ENCODE measurements around the gene LIMS1.

LIMS1 gene

DNA sequence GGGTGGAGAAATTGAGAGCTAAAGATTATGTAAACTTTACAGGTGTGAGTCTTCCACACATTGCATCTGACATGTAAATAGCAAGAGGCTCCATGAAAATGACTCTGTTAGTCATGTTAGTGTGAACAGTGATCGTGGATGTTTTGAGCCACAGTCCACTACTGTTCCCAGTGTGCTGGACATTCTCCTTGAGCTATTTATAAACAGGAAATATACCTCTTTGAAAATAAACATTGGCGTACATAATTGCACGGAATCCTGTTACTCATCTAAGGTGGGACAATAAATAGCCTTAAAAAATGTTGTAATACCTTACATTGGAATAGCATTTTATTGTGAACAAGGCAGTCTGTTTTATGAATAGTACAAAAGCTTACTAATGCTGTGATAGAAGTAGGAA is 37.0 kb downstream of the LIMS1 start (continued):
- TF ChIP-seq, protein P1, sequence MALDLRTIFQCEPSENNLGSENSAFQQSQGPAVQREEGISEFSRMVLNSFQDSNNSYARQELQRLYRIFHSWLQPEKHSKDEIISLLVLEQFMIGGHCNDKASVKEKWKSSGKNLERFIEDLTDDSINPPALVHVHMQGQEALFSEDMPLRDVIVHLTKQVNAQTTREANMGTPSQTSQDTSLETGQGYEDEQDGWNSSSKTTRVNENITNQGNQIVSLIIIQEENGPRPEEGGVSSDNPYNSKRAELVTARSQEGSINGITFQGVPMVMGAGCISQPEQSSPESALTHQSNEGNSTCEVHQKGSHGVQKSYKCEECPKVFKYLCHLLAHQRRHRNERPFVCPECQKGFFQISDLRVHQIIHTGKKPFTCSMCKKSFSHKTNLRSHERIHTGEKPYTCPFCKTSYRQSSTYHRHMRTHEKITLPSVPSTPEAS (tag by site-specific recombination; IDR thresholded peaks at IDR 0.05) = no peak
- TF ChIP-seq GLIS1 (tag by site-specific recombination; IDR thresholded peaks at IDR 0.05) (no peak), ZBTB26 (tag by site-specific recombination; optimal IDR thresholded peaks at IDR 0.05) (no peak), ZNF473 (tag by site-specific recombination; IDR thresholded peaks at IDR 0.05) (no peak)

GRCh38 chr2:108573061-108573460 is 38.8 kb downstream of the LIMS1 start:
- CTCF ChIA-PET = interaction anchor here (0.7 kb wide), 1 partner anchor 383 kb away, joined by 3 read pairs; no protein-coding TSS in a partner anchor
- POLR2A ChIA-PET = no interaction called here
- peaks cover 19% of the 10 kb centered on the region; the same call in 1 of the 2 replicates for H3K4me1 ChIP-seq (ENCODE audit: control insufficient read depth, insufficient read depth, low read length)
- no peaks in the 10 kb centered on the region for H3K36me3 ChIP-seq (ENCODE audit: control insufficient read depth in 2 of 2, insufficient read depth in 1 of 2, low read length in 2 of 2)
- H3K4me3 ChIP-seq (ENCODE audit: low read depth, low read length) = no peak overlapping the region
- TF ChIP-seq PRDM1 (tag by site-specific recombination; IDR thresholded peaks at IDR 0.05) (peak; percentile 46), ZFP37 (tag by site-specific recombination; IDR thresholded peaks at IDR 0.05) (no peak), ZNF433 (tag by site-specific recombination; IDR thresholded peaks at IDR 0.05; ENCODE audit: low read depth) (no peak), PRDM10 (tag by site-specific recombination; IDR thresholded peaks at IDR 0.05) (0 out of 2 replicates have a peak, but pooled peaks have one; percentile 15)
- TF ChIP-seq, protein P2, sequence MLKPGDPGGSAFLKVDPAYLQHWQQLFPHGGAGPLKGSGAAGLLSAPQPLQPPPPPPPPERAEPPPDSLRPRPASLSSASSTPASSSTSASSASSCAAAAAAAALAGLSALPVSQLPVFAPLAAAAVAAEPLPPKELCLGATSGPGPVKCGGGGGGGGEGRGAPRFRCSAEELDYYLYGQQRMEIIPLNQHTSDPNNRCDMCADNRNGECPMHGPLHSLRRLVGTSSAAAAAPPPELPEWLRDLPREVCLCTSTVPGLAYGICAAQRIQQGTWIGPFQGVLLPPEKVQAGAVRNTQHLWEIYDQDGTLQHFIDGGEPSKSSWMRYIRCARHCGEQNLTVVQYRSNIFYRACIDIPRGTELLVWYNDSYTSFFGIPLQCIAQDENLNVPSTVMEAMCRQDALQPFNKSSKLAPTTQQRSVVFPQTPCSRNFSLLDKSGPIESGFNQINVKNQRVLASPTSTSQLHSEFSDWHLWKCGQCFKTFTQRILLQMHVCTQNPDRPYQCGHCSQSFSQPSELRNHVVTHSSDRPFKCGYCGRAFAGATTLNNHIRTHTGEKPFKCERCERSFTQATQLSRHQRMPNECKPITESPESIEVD (tag by site-specific recombination; IDR thresholded peaks at IDR 0.05) = no peak
- TF ChIP-seq, protein P3, sequence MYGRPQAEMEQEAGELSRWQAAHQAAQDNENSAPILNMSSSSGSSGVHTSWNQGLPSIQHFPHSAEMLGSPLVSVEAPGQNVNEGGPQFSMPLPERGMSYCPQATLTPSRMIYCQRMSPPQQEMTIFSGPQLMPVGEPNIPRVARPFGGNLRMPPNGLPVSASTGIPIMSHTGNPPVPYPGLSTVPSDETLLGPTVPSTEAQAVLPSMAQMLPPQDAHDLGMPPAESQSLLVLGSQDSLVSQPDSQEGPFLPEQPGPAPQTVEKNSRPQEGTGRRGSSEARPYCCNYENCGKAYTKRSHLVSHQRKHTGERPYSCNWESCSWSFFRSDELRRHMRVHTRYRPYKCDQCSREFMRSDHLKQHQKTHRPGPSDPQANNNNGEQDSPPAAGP (tag by site-specific recombination; IDR thresholded peaks at IDR 0.05) = no peak
- no peaks in the 10 kb centered on the region for H3K9me3 ChIP-seq (ENCODE audit: control insufficient read depth, insufficient read depth, low read depth, low read length)
- no peak overlapping the region for H3K27ac ChIP-seq (ENCODE audit: extremely low read depth, low read depth, low read length)

DNA sequence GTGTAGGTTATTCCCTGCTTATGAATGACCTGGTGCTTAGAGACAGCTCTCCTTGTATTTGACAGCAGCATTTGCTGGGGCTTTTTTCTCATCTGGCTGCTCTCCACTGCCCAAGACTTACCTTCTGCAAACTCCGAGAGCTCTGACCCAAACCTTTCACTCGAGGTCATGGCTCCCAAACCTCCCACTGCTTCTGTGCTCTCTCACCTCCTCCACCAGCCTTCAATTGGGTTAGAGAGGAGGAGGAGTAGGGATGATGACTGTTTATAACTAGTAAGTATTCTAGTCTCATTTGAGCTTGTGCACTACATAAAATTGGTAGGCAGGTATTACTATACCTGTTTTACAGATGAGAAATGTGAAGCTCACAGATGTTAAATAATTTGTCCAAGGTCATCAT is 40.1 kb downstream of the LIMS1 start:
- Histone ChIP-seq H3K4me3 (ENCODE audit: low read depth, low read length) (no peak overlapping the region), H3K27ac (ENCODE audit: extremely low read depth, low read depth, low read length) (no peak overlapping the region), H3K4me1 (ENCODE audit: control insufficient read depth, insufficient read depth, low read length) (peaks cover 19% of the 10 kb centered on the region; the same call in 1 of the 2 replicates), H3K36me3 (ENCODE audit: control insufficient read depth in 2 of 2, insufficient read depth in 1 of 2, low read length in 2 of 2) (no peaks in the 10 kb centered on the region), H3K9me3 (ENCODE audit: control insufficient read depth, insufficient read depth, low read depth, low read length) (no peaks in the 10 kb centered on the region)
- ChIA-PET POLR2A (interaction anchor here (1.0 to 1.5 kb wide), 2 partner anchors 10 to 41 kb away, joined by 4 to 5 read pairs; no protein-coding TSS in a partner anchor), CTCF (interaction anchor here (0.7 to 3.4 kb wide), 4 partner anchors 10 to 157 kb away, joined by 3 to 25 read pairs (median 4); no protein-coding TSS in a partner anchor)
- no peak for TF ChIP-seq ZNF239 (tag by site-specific recombination; IDR thresholded peaks at IDR 0.05)
